Right lung (tissue), 5 donors: Measurements from ENCODE around the gene CD24. TPM values are rescaled to one million over a fixed set of nuclear protein-coding genes. Genes with fewer than 3 reads are reported as not detected.

Source experiments
- polyA plus RNA-seq, 5 donors: library from polyadenylated mRNA; unstranded; fragments of 120-200 nt; gene quantifications; one replicate each; pipeline versions ENCODE4 v1.2.1 to v1.2.3, GENCODE V29; 2013; ENCODE audit warnings: inconsistent platforms in 1 of 5, low replicate concordance in 1 of 5; ENCODE audit not compliant: insufficient read length in 5 of 5, insufficient read depth in 1 of 5

The CD24 gene
- polyA plus RNA-seq, 5 donors = 122 to 224 (median 165) TPM

Other genes with a start within 250 kb of the CD24 start
- gene MTRES1, start 53.5 kb upstream of the CD24 start, polyA plus RNA-seq = 10 to 100 TPM; 20.4 to 27.7 (median 24.5) TPM
- 1 to 10 TPM; 4.3 to 7.1 (median 5.3) TPM for gene BEND3, start 140.8 kb upstream of the CD24 start, polyA plus RNA-seq